ENCODE measurements around the gene RNF8. TPM values are rescaled to one million over a fixed set of nuclear protein-coding genes. Genes with fewer than 3 reads are reported as not detected.
"Not testable (repeated sequence)": the region's sequence is repeated elsewhere in the genome, so short reads cannot be mapped to it uniquely, and the experiment has no call there.

RNF8 gene
- polyA plus RNA-seq, 1 donor = 31.0 TPM

DNA sequence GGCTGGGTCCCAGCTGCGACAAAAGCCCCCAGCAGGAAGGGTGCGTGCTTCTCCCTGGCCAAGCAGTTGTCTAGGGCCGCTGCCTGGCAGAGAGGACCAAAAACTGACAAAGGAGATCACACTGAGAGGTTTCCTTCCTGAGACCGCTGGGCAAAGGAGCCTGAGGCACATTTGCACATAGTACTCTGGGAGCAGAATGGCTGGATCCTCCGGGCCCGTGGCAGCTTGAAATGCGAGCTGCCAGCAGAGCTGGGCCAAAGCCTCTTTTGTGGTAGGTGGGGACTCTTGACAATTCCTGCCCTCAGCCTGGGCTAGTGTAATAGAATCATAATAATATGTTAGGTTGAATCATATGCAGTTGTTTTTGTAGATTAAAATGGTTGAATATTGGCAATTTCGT is 33.1 kb upstream of the RNF8 start:
- DNase-seq = no peak

DNA sequence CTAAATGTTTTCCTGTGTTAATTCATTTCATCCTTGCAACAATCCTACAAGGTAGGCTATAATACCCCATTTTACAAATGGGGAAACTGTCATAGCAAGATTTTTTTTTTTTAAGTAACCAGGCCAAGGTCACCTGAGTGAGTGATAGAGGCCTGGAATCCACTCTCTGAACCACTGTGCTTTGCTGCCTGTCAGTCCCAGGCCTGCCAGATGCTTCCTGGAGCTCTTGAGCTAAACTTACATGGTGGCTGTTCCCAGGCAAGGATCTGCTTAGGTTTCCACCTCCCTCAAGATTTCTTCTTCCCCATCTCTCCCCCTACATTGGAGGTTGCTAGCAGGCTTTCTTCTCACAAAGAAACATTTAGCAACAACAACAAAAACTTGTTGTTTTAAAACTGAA is 32.7 kb upstream of the RNF8 start:
- no peak for DNase-seq

DNA sequence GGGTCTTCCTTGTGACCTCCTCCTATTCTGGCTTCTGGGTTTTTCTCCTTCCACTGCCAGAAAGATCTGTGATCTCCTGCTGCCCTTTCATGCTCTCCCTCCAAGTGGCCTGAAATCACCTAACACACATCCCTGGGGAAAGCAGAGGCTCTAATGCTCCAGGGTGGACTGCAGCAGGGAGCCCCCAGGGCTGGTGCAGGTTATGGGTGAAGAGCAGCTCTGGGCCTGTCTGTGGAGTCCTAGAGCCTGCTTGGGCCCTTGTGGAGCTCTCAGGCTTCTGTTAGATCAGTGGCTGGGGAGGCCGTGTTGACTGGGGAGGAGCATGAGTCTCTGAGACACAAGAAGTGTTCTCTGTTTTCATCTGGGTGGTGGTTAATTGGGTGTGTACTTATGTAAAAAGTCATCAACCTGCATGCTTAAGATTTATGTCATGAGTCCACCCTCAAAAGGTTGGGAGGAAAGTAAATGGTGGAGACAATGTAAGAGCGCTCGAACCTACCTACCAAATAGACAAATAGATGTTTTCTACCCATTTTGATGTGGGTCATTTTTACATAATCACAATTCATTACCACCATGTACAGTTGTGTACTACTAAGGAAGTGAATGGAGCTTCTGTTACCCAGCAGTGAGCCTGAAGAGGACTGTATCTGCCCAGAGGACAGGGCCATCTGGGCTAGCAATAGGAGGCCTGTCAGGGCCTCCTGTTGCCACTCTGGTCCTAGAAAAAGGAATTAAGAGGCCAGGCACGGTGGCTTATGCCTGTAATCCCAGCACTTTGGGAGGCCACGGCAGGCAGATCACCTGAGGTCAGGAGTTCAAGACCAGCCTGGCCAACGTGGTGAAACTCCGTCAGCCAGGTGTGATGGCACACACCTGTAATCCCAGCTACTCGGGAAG is 32.0 kb upstream of the RNF8 start:
- no peak for DNase-seq

DNA sequence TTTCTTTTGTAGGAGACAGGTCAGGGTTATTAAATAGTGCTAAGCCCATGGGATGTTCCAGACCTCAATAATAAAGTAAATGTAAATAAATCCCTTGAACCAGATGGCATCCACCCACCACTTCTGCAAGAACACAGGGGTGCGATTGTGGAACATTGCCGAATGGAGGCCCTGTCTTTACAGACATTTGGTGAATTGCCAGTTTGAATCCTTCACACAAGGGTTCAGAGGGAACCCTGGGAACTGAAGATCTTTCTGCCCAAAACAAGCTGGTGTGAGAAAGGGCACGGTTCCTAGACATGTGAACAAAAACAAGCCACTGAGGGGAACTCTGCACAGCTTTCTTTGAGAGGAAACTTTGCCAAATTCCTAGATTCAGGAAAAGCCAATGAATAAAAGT is 30.2 kb upstream of the RNF8 start:
- DNase-seq = no peak

DNA sequence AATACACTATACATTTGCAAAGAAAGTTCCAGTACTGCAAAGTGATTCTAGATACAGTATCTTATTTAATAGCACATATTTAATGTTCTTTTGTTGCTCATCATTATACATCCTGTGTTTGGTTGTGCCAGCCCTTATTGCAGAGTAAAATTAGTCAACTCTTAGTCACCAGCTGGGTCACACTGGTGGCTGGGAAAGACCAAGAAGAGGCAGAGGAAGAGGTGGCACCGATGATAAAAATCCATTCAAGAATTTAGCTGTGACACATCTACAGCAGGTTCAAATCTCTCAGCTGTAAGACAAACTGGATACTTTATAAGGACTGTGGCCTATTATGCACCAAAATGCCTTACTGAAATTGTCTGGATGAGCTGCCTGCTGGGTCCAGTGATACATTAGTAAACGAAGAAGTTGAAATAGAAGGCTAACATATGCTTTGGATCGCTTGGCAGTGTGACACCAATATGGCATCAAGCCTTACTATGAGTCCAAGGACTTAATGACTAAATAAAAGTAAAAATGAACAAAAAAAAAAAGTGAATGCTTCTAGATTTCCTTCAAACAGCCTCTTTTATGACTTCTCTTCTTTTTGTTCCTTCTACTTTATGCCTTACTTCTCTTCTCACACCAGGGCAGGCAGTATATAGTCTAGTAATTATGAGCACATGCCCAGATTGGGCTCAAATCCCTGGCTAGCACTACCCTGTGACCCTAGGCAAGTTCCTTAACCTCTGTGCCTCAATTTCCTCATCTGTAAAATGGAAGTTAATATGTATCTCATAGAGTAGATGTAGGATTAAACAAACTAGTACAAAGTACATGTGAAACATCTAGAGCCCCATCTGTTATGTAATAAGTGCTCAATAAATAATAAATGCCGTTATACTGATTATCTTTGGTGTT is 29.4 kb upstream of the RNF8 start:
- DNase-seq = no peak

DNA sequence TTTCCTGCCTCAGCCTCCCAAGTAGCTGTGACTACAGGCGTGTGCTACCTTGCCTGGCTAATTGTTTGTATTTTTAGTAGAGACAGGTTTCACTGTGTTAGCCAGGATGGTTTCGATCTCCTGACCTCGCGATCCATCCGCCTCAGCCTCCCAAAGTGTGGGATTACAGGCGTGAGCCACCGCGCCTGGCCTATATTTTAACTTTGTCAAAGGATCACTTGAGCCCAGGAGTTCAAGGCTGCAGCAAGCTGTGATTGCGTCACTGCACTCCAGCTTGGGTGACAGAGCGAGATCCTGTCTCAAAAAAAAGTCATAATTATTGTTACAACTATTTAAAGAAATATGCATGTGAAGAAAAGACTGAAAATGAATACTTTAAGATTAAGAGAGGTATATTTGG is 23.4 kb upstream of the RNF8 start:
- DNase-seq = not testable (repeated sequence)

DNA sequence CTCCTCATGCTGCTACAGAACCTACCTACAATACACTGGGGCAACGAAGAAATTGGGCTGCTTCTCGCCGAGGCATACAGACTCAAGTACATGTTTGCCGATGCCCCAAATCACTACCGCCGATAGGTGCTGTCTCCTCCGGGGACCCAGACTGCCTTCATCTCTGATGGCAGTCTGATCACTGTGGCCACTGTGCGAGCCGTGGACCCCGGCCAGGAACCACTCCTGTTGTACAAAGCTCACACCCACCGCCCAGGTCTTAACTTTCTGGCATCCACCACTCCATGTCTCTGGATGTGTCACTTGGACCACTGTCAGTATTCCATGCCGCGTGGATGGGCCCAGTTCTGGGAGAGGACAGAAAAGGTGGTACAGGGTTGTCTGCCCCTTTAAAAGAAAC is 22.7 kb upstream of the RNF8 start:
- DNase-seq = no peak

DNA sequence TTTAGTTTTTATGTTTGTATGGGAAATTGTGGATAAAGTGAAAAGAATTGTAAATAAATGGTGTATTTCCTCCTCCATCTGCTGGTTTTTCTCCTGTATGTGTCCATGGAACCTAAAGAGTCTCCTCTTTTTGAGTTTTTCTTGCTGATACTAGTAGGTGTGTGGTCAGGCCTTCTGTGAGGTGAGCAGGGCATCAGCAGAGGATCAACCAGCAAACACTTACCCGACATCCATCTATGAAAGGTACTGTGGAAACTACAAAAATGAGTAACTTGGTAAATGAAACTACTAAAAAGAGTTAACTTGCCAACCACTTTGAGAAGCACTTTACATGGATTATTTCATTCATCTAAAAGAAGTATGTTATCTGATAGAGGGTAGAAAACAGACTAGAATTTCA is 20.9 kb upstream of the RNF8 start:
- no peak for DNase-seq

DNA sequence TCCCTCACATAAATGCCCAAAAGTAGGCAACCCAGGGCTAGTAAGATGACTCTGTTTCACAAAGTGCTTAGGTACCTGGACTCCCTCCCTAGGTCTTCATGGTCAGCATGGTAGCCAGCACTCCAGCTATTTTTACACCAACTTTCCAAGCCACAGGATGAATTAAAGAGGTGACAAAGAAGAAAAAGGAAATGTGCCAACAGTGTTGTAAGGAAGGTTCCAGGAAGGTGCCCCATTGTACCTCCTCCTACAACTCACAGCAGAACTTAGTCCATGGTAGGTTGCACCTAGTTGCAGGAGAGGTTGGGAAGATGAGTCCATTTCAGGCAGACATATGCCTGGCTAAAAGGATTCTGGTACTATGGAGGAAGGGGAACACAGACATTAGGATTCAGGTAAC is 19.7 kb upstream of the RNF8 start:
- DNase-seq = no peak

DNA sequence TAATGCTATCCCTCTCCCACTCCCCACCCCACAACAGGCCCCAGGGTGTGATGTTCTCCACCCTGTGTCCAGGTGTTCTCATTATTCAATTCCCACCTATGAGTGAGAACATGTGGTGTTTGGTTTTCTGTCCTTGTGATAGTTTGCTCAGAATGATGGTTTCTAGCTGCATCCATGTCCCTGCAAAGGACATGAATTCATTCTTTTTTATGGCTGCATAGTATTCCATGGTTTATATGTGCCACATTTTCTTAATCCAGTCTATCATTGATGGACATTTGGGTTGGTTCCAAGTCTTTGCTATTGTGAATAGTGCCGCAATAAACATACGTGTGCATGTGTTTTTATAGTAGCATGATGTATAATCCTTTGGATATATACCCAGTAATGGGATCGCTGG is 15.5 kb upstream of the RNF8 start:
- not testable (repeated sequence) for DNase-seq

DNA sequence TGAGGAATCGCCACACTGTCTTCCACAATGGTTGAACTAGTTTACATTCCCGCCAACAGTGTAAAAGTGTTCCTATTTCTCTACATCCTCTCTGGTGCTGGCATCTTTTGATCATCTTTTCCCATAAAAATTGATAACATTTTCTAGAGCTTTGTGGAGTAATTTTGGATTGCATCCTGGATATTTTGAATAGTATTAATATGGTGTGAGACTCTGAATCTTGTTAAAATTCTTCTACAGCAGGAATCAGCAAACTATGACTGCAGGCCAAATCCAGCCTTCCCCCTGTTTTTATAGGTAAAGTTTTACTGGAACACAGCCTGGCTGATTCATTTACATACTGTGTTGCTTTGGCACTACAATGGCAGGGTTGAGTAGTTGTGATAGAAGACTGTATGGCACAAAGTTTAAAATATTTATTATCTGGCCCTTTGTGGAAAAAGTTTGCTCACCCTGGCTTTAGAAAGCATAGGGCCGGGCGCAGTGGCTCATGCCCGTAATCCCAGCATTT is 15.0 kb upstream of the RNF8 start:
- DNase-seq = no peak

DNA sequence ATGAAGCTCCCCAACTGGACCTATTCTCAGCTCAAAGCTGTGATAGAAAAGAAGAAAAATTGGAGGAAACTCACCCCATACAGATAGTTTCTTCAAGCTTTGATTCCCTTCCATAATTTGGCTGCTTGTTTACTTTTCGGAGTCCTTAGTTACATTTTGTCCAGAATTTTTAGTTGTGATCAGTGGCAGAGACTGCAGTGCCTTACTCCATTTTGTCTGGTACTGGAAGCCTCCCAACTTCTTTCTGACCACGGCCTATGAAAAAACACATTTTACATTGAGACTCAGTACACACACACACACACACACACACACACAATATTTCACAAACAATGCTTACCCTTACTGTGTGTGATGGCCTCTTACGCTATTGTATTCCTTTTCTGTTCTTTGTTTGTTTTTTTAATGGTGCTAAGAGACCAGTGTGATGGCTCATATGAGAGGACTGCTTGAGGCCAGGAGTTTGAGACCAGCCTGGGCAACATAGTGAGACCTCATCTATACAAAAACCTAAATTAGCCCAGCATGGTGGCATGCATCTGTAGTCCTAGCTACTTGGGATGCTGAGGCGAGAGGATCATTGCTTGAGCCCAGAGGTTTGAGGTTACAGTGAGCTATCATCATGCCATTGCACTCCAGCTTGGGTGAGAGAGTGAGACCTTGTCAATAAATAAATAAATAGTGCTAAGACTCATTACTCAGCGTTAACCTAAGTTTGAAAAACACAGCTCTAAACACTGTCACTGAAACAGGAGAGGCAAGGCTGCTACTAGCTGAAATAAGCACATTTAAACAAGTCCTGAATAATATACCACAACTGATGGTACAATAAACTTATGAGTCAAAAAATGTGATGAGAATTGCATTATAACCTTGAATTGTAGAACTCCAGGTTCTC is 13.8 kb upstream of the RNF8 start:
- DNase-seq = no peak

DNA sequence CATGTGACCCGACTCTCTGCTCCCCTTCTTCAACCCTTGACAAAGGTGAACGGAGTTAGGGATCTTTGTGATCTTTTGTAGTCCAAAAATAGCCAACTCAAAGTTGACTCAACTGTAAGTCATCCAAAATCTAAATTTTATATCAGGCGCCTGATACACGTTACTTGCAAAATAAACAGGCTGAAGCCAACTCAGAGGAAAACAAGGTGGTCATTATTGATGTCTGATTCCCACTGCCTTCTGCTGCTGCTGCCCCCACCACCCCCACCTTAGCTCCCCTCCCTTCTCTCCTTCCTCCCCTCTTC is 13.2 kb upstream of the RNF8 start:
- DNase-seq = no peak

DNA sequence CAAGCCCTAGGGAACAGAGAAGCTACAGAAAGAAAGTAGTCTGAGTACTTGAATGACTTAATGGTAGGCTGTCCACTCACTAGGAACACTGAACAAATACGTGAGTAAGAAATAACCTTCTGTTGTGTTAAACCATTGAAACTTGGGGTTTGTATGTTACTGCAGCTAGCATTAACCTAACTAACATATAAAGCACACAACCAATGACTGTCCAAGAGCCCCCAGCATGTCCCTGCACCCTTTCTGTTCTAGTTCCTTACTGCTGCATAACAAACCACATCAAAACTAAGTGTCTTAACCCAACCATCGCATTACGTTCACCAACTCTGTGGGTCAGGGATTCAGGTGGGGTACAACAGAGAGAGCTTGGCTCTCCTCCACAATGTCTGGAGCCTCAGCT is 10.5 kb upstream of the RNF8 start:
- no peak for DNase-seq

DNA sequence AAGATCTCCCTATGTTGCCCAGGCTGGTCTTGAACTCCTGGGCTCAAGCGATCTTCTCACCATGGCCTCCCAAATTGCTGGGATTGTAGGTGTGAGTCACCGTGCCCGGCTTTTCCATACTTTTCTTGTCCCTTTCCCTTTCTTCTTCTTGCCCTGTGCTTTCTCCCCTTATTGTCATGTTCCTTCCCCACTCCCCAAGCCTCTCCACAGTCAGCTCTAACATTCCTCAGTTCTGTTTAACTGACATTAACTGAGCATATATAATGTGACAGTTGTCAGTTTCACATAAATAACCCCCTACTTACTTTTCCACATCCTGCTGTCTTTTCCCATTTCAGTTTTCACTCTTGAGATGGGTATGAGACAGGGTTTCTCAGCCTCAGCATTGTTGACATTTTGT is 9.5 kb upstream of the RNF8 start:
- no peak for DNase-seq

DNA sequence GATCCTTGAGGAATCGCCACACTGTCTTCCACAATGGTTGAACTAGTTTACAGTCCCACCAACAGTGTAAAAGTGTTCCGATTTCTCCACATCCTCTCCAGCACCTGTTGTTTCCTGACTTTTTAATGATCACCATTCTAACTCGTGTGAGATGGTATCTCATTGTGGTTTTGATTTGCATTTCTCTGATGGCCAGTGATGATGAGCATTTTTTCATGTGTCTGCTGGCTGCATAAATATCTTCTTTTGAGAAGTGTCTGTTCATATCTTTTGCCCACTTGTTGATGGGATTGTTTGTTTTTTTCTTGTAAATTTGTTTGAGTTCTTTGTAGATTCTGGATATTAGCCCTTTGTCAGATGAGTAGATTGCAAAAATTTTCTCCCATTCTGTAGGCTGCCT is 8.0 kb upstream of the RNF8 start:
- not testable (repeated sequence) for DNase-seq

DNA sequence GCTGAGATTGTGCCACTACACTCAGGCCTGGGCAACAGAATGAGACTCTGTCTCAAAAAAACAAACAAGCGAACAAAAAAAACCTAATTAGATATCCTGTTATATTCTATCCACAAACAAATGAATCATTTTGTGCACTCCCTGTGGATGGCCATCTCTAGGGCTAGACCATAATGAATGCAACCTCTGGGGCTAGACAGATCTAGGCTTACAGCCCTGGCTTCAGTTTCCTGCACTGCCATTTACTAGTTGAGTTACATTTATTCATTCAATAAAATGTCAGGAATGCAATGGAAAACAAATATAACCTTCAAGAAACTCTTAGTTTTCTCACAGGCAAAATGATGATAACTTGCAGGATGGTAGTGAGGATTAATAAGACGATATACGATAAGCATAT is 6.6 kb upstream of the RNF8 start:
- no peak for DNase-seq

DNA sequence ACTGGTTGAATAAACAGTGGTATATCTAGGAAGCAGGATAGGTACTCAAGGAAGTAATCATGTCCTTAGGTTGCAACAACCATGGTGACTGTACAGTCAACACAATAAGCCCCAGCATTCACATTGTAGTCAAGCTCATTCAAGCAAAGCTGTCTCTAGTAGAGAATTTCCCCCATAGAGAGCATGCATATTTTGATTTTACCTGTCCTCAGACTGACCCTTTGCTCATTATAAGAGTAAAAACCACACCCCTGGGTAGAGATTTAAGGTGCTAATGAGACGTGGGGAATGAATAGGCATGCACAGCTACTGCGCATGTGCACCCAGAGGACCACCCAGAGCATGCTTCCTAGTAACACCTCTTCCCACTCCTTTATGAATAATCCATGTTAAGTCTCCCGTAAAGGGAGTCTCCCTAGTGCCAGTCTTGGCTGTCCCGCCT is 6.1 kb upstream of the RNF8 start:
- DNase-seq = no peak

DNA sequence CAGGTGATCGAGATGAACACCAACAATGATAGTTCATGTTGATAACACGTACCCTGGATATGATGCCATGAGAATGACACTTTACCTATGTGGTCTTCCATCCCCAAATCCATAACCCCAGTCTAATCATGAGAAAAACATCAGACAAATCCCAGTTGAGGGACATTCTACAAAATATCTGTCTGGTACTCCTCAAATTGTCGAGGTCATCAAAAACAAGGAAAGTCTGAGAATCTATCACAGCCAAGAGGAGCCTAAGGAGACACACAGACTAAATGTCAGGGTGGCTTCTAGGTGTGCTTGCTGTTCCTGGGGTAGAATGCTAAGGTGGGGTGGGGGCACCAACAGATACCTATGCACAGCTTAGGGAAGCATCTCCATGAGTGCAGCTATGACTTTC is 2.8 kb upstream of the RNF8 start:
- no peak for DNase-seq

DNA sequence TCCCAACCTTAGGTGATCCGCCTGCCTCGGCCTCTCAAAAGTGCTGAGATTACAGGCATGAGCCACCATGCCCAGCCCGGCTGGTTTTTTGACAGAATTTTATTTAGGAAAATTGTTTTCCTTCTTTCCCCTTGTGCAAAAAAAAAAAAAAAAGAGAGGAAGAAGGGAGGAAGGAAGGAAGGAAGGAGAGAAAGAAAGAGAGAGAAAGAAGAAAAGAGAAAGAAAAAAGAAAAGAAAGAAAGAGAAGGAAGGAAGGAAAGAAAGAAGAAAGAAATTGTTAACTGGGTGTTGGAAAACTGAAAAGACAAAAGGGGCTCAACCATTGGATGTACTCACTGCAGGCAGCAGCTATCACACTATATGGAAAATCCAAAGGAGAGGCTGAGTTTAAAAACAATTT is 1.4 kb upstream of the RNF8 start:
- no peak for DNase-seq

DNA sequence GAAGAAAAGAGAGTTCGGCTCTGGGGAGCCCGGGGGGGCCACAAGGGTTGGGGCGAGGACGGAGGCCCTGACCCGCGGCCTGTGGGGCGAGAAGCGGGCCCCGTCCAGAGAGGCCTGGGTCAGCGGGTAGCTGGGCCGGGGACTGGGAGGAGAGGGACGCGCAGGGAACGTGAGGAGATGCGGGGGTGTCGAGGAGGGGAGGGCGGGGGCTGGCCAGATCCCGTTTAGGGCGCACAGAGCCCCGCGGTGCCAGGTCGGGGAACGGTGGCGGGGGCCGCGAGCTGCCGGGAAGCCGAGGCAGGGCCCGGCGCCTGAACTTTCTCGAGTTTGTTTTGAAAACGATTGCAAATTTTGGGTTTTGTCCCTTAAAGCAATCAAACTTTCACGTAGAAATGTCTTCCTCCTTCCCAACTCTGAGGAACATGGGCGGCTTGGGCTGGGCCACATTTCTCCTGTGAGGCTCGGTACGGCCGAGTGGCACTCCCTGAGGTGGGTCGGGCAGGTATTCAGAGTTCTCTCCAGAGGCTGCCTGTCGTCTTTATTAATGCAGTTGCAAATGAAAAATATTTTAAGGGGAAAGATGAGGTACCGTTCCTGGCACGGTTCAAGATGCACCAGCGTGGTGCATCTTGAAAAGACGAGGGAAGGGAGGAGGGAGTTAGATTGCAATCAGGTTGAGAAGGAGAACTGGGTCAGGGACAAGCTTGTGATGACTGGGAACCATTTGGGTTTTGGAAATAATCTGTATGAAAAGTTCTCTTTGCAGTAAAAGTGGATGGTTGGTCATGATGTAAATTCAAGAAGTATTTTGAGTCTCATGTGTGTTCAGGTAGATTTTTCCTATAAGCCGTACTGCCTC is 972 bp downstream of the RNF8 start:
- DNase-seq = no peak

All from left kidney (tissue), 2 donors.